ENCODE data around the gene AFP.

The AFP gene

DNA sequence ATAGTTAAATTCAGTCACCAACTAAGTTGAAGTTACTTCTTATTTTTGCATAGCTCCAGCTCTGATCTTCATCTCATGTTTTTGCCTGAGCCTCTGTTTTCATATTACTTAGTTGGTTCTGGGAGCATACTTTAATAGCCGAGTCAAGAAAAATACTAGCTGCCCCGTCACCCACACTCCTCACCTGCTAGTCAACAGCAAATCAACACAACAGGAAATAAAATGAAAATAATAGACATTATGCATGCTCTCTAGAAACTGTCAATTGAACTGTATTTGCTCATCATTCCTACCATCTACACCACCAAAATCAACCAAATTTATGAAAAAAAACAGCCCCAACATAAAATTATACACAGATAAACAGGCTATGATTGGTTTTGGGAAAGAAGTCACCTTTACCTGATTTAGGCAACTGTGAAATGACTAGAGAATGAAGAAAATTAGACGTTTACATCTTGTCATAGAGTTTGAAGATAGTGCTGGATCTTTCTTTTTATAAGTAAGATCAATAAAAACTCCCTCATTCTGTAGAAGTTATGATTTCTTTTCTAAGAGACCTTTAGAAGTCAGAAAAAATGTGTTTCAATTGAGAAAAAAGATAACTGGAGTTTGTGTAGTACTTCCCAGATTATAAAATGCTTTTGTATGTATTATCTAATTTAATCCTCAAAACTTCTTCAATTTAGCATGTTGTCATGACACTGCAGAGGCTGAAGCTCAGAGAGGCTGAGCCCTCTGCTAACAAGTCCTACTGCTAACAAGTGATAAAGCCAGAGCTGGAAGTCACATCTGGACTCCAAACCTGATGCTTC, 24.9 kb upstream of the AFP start:
- no peak overlapping the region for H3K4me3 ChIP-seq (IDR thresholded peaks at IDR 0.05; ENCODE audit: insufficient read depth, low read depth, low read length)

DNA sequence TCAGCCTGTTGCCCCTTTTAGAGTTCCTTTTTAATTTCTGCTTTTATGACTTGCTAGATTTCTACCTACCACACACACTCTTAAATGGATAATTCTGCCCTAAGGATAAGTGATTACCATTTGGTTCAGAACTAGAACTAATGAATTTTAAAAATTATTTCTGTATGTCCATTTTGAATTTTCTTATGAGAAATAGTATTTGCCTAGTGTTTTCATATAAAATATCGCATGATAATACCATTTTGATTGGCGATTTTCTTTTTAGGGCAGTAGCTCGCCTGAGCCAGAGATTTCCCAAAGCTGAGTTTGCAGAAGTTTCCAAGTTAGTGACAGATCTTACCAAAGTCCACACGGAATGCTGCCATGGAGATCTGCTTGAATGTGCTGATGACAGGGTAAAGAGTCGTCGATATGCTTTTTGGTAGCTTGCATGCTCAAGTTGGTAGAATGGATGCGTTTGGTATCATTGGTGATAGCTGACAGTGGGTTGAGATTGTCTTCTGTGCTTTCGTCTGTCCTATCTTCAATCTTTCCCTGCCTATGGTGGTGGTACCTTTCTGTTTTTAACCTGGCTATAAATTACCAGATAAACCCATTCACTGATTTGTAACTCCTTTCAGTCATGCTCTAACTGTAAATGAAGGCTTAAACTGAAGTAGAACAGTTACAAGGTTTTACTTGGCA, 24.1 kb upstream of the AFP start:
- Histone ChIP-seq H3K79me2 (ENCODE audit: insufficient read depth, low read depth) (no peaks in the 10 kb centered on the region), H3K4me1 (ENCODE audit: low read depth, poor library complexity, severe bottlenecking) (no peaks in the 10 kb centered on the region), H3K27me3 (ENCODE audit: insufficient read depth, low read depth) (no peaks in the 10 kb centered on the region), H4K20me1 (ENCODE audit: insufficient read depth) (no peaks in the 10 kb centered on the region), H3K9ac (no peak overlapping the region), H2AFZ (ENCODE audit: low read depth) (no peak overlapping the region), H3K36me3 (ENCODE audit: insufficient read depth) (no peaks in the 10 kb centered on the region), H3K27ac (no peak overlapping the region), H3K4me2 (no peak overlapping the region), H3K4me3 (IDR thresholded peaks at IDR 0.05; ENCODE audit: insufficient read depth, low read depth, low read length) (no peak overlapping the region)
- TF ChIP-seq, protein P1, sequence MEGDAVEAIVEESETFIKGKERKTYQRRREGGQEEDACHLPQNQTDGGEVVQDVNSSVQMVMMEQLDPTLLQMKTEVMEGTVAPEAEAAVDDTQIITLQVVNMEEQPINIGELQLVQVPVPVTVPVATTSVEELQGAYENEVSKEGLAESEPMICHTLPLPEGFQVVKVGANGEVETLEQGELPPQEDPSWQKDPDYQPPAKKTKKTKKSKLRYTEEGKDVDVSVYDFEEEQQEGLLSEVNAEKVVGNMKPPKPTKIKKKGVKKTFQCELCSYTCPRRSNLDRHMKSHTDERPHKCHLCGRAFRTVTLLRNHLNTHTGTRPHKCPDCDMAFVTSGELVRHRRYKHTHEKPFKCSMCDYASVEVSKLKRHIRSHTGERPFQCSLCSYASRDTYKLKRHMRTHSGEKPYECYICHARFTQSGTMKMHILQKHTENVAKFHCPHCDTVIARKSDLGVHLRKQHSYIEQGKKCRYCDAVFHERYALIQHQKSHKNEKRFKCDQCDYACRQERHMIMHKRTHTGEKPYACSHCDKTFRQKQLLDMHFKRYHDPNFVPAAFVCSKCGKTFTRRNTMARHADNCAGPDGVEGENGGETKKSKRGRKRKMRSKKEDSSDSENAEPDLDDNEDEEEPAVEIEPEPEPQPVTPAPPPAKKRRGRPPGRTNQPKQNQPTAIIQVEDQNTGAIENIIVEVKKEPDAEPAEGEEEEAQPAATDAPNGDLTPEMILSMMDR (conservative IDR thresholded peaks at IDR 0.05; ENCODE audit: low read depth, low read length), result no peak

More for the DNA sequence above, 24.9 kb upstream of the AFP start:
- Histone ChIP-seq H3K4me2 (no peak overlapping the region), H3K4me1 (ENCODE audit: low read depth, poor library complexity, severe bottlenecking) (no peaks in the 10 kb centered on the region), H3K27me3 (ENCODE audit: insufficient read depth, low read depth) (no peaks in the 10 kb centered on the region), H3K9ac (no peak overlapping the region), H2AFZ (ENCODE audit: low read depth) (no peak overlapping the region), H3K36me3 (ENCODE audit: insufficient read depth) (no peaks in the 10 kb centered on the region), H3K27ac (no peak overlapping the region), H3K79me2 (ENCODE audit: insufficient read depth, low read depth) (no peaks in the 10 kb centered on the region), H4K20me1 (ENCODE audit: insufficient read depth) (no peaks in the 10 kb centered on the region)
- TF ChIP-seq, protein P1 (conservative IDR thresholded peaks at IDR 0.05; ENCODE audit: low read depth, low read length), result no peak

DNA sequence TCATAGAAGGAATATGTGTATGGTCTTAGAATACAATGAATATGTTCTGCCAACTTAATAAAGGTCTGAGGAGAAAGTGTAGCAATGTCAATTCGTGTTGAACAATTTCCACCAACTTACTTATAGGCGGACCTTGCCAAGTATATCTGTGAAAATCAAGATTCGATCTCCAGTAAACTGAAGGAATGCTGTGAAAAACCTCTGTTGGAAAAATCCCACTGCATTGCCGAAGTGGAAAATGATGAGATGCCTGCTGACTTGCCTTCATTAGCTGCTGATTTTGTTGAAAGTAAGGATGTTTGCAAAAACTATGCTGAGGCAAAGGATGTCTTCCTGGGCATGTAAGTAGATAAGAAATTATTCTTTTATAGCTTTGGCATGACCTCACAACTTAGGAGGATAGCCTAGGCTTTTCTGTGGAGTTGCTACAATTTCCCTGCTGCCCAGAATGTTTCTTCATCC, 22.7 kb upstream of the AFP start:
- Histone ChIP-seq H4K20me1 (ENCODE audit: insufficient read depth) (no peaks in the 10 kb centered on the region), H3K4me2 (no peak overlapping the region), H3K4me3 (IDR thresholded peaks at IDR 0.05; ENCODE audit: insufficient read depth, low read depth, low read length) (no peak overlapping the region), H3K79me2 (ENCODE audit: insufficient read depth, low read depth) (no peaks in the 10 kb centered on the region), H3K27me3 (ENCODE audit: insufficient read depth, low read depth) (no peaks in the 10 kb centered on the region), H3K9ac (no peak overlapping the region), H3K4me1 (ENCODE audit: low read depth, poor library complexity, severe bottlenecking) (no peaks in the 10 kb centered on the region), H3K36me3 (ENCODE audit: insufficient read depth) (no peaks in the 10 kb centered on the region), H2AFZ (ENCODE audit: low read depth) (no peak overlapping the region), H3K27ac (no peak overlapping the region)
- TF ChIP-seq, protein P1 (conservative IDR thresholded peaks at IDR 0.05; ENCODE audit: low read depth, low read length), result no peak

DNA sequence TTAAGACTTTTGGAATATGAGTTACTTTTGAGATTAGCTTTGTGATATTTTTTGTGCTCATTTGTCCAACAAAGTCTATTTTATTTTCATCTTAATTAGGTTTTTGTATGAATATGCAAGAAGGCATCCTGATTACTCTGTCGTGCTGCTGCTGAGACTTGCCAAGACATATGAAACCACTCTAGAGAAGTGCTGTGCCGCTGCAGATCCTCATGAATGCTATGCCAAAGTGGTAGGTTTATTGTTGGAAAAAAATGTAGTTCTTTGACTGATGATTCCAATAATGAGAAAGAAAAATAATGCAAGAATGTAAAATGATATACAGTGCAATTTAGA, 21.1 kb upstream of the AFP start:
- no peak overlapping the region for H3K9ac ChIP-seq
- H3K4me3 ChIP-seq (IDR thresholded peaks at IDR 0.05; ENCODE audit: insufficient read depth, low read depth, low read length), result no peak overlapping the region
- H3K36me3 ChIP-seq (ENCODE audit: insufficient read depth), result no peaks in the 10 kb centered on the region
- no peak overlapping the region for H3K27ac ChIP-seq
- no peaks in the 10 kb centered on the region for H4K20me1 ChIP-seq (ENCODE audit: insufficient read depth)
- no peak overlapping the region for H2AFZ ChIP-seq (ENCODE audit: low read depth)
- no peaks in the 10 kb centered on the region for H3K4me1 ChIP-seq (ENCODE audit: low read depth, poor library complexity, severe bottlenecking)
- no peaks in the 10 kb centered on the region for H3K27me3 ChIP-seq (ENCODE audit: insufficient read depth, low read depth)
- TF ChIP-seq, protein P1 (conservative IDR thresholded peaks at IDR 0.05; ENCODE audit: low read depth, low read length), result no peak
- H3K79me2 ChIP-seq (ENCODE audit: insufficient read depth, low read depth), result no peaks in the 10 kb centered on the region
- no peak overlapping the region for H3K4me2 ChIP-seq
